KMS-11 (cell line): ENCODE data around the gene HK1.

Experiments
- H2AFZ ChIP-seq: fragments of 200-600 bp; sonication (generic); 2 replicates; pipeline ENCODE4 v1.6.1; 2016; ENCODE audit warnings: antibody characterized with exemption, mixed run types, low read depth
- H3K27ac ChIP-seq: fragments of 200-600 bp; sonication (generic); 2 replicates; pipeline ENCODE4 v1.6.1; 2016; ENCODE audit warnings: mild to moderate bottlenecking, mixed run types
- H3K27me3 ChIP-seq: fragments of 200-600 bp; sonication (generic); 2 replicates; pipeline ENCODE4 v1.6.1; 2017; ENCODE audit warnings: mild to moderate bottlenecking, low read depth, mixed run types, moderate library complexity; ENCODE audit not compliant: insufficient read depth
- H3K36me3 ChIP-seq: fragments of 200-600 bp; sonication (generic); 2 replicates; pipeline ENCODE4 v1.6.1; 2017; ENCODE audit warnings: mild to moderate bottlenecking, mixed run types; ENCODE audit not compliant: insufficient read depth
- H3K4me1 ChIP-seq: fragments of 200-600 bp; sonication (generic); 2 replicates; pipeline ENCODE4 v1.6.1; 2016; ENCODE audit warnings: mild to moderate bottlenecking, low read depth, mixed run types; ENCODE audit not compliant: poor library complexity, severe bottlenecking
- H3K4me2 ChIP-seq: fragments of 200-600 bp; sonication (generic); 2 replicates; pipeline ENCODE4 v1.7.0; 2016; ENCODE audit warnings: mild to moderate bottlenecking, mixed run types
- H3K4me3 ChIP-seq: fragments of 200-600 bp; sonication (generic); IDR thresholded peaks from 2 replicates; pipeline ENCODE4 v1.6.1; 2017; ENCODE audit warnings: low read depth, low read length, mixed read lengths; ENCODE audit not compliant: insufficient read depth
- H3K79me2 ChIP-seq: fragments of 200-600 bp; sonication (generic); 2 replicates; pipeline ENCODE4 v1.6.1; 2016; ENCODE audit warnings: low read depth, mixed run types; ENCODE audit not compliant: insufficient read depth
- H3K9ac ChIP-seq: fragments of 200-600 bp; sonication (generic); 2 replicates; pipeline ENCODE4 v1.6.1; 2016; ENCODE audit warnings: mild to moderate bottlenecking, mixed run types
- H4K20me1 ChIP-seq: fragments of 200-600 bp; sonication (generic); 2 replicates; pipeline ENCODE4 v1.6.1; 2016; ENCODE audit warnings: mild to moderate bottlenecking, mixed run types; ENCODE audit not compliant: insufficient read depth
- TF ChIP-seq, protein P1 (sequence below): fragments of 200-600 bp; sonication (generic); conservative IDR thresholded peaks from 2 replicates; pipeline ENCODE4 v1.6.1; 2017; ENCODE audit warnings: low read depth, mild to moderate bottlenecking, antibody characterized with exemption, low read length, moderate library complexity, mixed read lengths

HK1 gene

DNA sequence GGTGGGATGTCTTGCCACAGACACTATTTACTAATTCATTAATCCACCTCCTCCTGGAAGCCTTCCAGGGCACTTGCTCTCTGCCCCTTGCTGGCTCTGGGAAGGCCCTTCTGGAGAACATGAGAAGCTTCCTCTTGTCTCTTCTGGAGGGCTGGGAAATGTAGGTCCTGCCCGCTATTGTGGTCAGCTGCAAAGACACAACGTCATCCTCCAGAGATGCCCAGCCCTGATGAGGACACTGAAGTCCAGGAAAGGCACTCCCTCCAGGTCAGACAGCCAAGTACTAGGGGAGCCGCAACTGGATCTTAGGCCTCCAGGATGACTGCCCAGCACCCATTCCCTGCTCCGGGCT lies 148.1 kb downstream of the HK1 start:
- Histone ChIP-seq H3K79me2 (no peaks in the 10 kb centered on the region), H3K4me1 (peaks cover 8% of the 10 kb centered on the region), H3K27ac (no peak overlapping the region), H4K20me1 (no peaks in the 10 kb centered on the region), H3K4me2 (no peak overlapping the region), H3K4me3 (no peak overlapping the region), H2AFZ (no peak overlapping the region; the same call in 1 of the 2 replicates), H3K36me3 (no peaks in the 10 kb centered on the region), H3K27me3 (no peaks in the 10 kb centered on the region), H3K9ac (no peak overlapping the region)
- TF ChIP-seq, protein P1, sequence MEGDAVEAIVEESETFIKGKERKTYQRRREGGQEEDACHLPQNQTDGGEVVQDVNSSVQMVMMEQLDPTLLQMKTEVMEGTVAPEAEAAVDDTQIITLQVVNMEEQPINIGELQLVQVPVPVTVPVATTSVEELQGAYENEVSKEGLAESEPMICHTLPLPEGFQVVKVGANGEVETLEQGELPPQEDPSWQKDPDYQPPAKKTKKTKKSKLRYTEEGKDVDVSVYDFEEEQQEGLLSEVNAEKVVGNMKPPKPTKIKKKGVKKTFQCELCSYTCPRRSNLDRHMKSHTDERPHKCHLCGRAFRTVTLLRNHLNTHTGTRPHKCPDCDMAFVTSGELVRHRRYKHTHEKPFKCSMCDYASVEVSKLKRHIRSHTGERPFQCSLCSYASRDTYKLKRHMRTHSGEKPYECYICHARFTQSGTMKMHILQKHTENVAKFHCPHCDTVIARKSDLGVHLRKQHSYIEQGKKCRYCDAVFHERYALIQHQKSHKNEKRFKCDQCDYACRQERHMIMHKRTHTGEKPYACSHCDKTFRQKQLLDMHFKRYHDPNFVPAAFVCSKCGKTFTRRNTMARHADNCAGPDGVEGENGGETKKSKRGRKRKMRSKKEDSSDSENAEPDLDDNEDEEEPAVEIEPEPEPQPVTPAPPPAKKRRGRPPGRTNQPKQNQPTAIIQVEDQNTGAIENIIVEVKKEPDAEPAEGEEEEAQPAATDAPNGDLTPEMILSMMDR: no peak

DNA sequence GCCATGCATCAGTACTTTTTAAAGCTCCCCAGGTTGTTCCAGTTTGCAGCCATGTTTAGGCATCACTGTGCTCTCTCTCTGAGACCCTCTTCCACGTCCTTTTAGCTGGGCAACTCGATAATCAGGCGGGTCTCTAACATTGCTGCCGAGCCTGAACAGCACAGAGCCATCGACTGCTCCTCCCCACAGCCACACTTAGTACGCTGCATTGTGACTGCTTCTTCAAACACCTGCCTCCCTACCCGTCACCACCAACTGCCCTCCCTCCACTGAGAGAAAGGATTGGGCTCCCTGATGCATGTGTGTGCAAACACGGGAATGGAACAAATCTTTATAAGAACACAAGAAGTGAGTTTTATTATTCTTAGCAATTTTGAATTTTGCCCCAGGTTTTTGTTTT lies 149.9 kb downstream of the HK1 start:
- peaks cover 8% of the 10 kb centered on the region for H3K4me1 ChIP-seq
- TF ChIP-seq, protein P1: no peak
- no peak overlapping the region for H3K9ac ChIP-seq
- no peak overlapping the region for H3K4me3 ChIP-seq
- H4K20me1 ChIP-seq: no peaks in the 10 kb centered on the region
- no peaks in the 10 kb centered on the region for H3K36me3 ChIP-seq
- H2AFZ ChIP-seq: no peak overlapping the region
- no peaks in the 10 kb centered on the region for H3K27me3 ChIP-seq
- H3K4me2 ChIP-seq: no peak overlapping the region
- H3K27ac ChIP-seq: no peak overlapping the region
- no peaks in the 10 kb centered on the region for H3K79me2 ChIP-seq

DNA sequence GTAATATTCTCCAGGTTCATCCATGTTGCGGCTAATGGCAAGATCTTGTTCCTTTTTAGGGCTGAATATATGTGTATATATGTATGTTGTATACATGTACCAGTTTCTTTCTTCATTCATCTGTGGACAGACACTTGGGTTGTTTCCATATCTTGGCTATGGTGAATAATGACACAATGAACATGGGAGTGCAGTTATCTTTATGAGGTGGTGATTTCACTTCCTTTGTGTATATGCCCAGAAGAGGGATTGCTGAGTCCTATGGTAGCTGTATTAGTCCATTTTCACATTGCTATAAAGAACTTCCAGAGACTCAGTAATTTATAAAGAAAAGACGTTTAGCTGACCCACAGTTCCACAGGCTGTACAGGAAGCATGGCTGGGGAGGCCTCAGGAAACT lies 155.9 kb downstream of the HK1 start:
- no peaks in the 10 kb centered on the region for H4K20me1 ChIP-seq
- H3K9ac ChIP-seq: no peak overlapping the region
- no peak overlapping the region for H3K4me3 ChIP-seq
- no peaks in the 10 kb centered on the region for H3K4me1 ChIP-seq
- no peaks in the 10 kb centered on the region for H3K36me3 ChIP-seq
- no peak overlapping the region for H3K4me2 ChIP-seq
- H3K27me3 ChIP-seq: 0 out of 2 replicates have a peak, but pooled peaks cover 4% of the 10 kb centered on the region
- H3K27ac ChIP-seq: no peak overlapping the region
- no peak overlapping the region for H2AFZ ChIP-seq
- TF ChIP-seq, protein P1: no peak
- H3K79me2 ChIP-seq: no peaks in the 10 kb centered on the region

DNA sequence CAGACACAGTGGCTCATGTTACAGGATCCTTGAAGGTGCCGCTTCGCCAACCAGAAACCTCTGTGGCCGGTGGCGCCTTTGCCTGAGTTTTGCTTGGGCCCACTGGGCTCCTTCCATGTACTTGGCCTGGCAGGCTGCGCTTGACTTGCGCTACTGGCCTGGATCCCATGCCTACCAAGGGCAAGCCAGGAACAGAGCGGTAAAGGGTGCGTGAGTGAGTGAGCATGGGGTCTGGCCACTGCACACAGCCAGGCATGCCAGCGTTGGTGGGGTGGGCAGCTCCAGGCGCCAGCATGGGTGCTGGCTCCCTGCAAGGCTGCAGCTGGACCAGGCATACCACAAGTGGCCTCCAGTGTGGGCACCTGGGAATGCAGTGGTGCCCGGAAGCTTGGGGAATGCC lies 156.6 kb downstream of the HK1 start:
- H3K9ac ChIP-seq: no peak overlapping the region
- H3K4me2 ChIP-seq: no peak overlapping the region
- H3K36me3 ChIP-seq: no peaks in the 10 kb centered on the region
- no peaks in the 10 kb centered on the region for H3K79me2 ChIP-seq
- TF ChIP-seq, protein P1: no peak
- no peak overlapping the region for H3K4me3 ChIP-seq
- no peaks in the 10 kb centered on the region for H3K4me1 ChIP-seq
- 0 out of 2 replicates have a peak, but pooled peaks cover 4% of the 10 kb centered on the region for H3K27me3 ChIP-seq
- H4K20me1 ChIP-seq: no peaks in the 10 kb centered on the region
- H2AFZ ChIP-seq: no peak overlapping the region
- H3K27ac ChIP-seq: no peak overlapping the region
